Tibial artery (tissue), 4 donors: ENCODE data around the gene RAB2B.

Experiments
- DNase-seq, 2 donors: peaks; one replicate each; pipeline ENCODE4 v3.0.0-alpha.2; 2019
- H3K27ac ChIP-seq, 2 donors: fragments of 200-600 bp; sonication (generic) in 1 of 2; 1 replicate in 1 of 2; 2 replicates in 1 of 2; pipeline ENCODE4 v1.5.1; 2018 to 2019; ENCODE audit warnings: mild to moderate bottlenecking in 1 of 2
- H3K27me3 ChIP-seq, 2 donors: fragments of 200-600 bp; sonication (generic) in 1 of 2; one replicate each; pipeline versions ENCODE4 v1.5.1 to v1.6.0; 2016 to 2019
- H3K36me3 ChIP-seq, 3 donors: fragments of 200-600 bp; sonication (generic) in 2 of 3; one replicate each; pipeline ENCODE4 v1.5.1; 2016 to 2019; ENCODE audit warnings: mild to moderate bottlenecking in 2 of 3
- H3K4me1 ChIP-seq, 4 donors: fragments of 200-600 bp; sonication (generic) in 2 of 4; 1 replicate in 3 of 4; 2 replicates in 1 of 4; pipeline ENCODE4 v1.5.1; 2016 to 2019
- H3K4me3 ChIP-seq, 2 donors: fragments of 200-600 bp; sonication (generic) in 1 of 2; 1 replicate in 1 of 2; 2 replicates in 1 of 2; pipeline ENCODE4 v1.5.1; 2018 to 2019; ENCODE audit warnings: mild to moderate bottlenecking in 2 of 2
- H3K9me3 ChIP-seq, 3 donors: fragments of 200-600 bp; sonication (generic) in 1 of 3; one replicate each; pipeline ENCODE4 v1.5.1; 2016 to 2019
- CTCF ChIP-seq, 2 experiments: fragments of 200-600 bp in 1 of 2; fragments of 450-650 bp in 1 of 2; IDR thresholded peaks; one replicate each; pipeline ENCODE4 v1.5.1; 2017 to 2019; ENCODE audit warnings: antibody characterized with exemption in 2 of 2, mild to moderate bottlenecking in 1 of 2, moderate library complexity in 1 of 2
- intact Hi-C: fragments of 100-400 bp; cut with DNase I; formaldehyde crosslinking; loops from one replicate; pipeline ENCODE4 v1.15.0; 2023; ENCODE audit warnings: low total_unique reads

RAB2B gene

GRCh38 chr14:21521501-21521900, 44.7 kb upstream of the RAB2B start:
- Histone ChIP-seq H3K36me3 (peaks cover 0 to 23% (median 0%) of the 10 kb centered on the region in 3 donors), H3K27ac (no peak overlapping the region), H3K4me3 (no peak overlapping the region), H3K9me3 (no peaks in the 10 kb centered on the region), H3K4me1 (peaks cover 0 to 12% (median 3%) of the 10 kb centered on the region in 4 donors), H3K27me3 (no peaks in the 10 kb centered on the region)
- no peak for TF ChIP-seq CTCF (IDR thresholded peaks at IDR 0.05)
- no peak for DNase-seq
- intact Hi-C loops: no loop called here

GRCh38 chr14:21520767-21521166, 44.0 kb upstream of the RAB2B start:
- H3K4me1 ChIP-seq: peaks cover 0 to 11% (median 2%) of the 10 kb centered on the region in 4 donors
- H3K27me3 ChIP-seq: no peaks in the 10 kb centered on the region
- H3K36me3 ChIP-seq: peaks cover 0 to 23% (median 0%) of the 10 kb centered on the region in 3 donors
- no peak for DNase-seq
- TF ChIP-seq CTCF (IDR thresholded peaks at IDR 0.05): no peak
- H3K9me3 ChIP-seq: no peaks in the 10 kb centered on the region
- H3K27ac ChIP-seq: no peak overlapping the region
- H3K4me3 ChIP-seq: no peak overlapping the region
- intact Hi-C loops: no loop called here

GRCh38 chr14:21518725-21519124, 42.0 kb upstream of the RAB2B start:
- DNase-seq: no peak
- Histone ChIP-seq H3K4me3 (no peak overlapping the region), H3K36me3 (peaks cover 0 to 11% (median 0%) of the 10 kb centered on the region in 3 donors), H3K9me3 (no peaks in the 10 kb centered on the region), H3K27ac (no peak overlapping the region), H3K27me3 (no peaks in the 10 kb centered on the region), H3K4me1 (no peaks in the 10 kb centered on the region)
- TF ChIP-seq CTCF (IDR thresholded peaks at IDR 0.05): no peak
- intact Hi-C loops: no loop called here

- intact Hi-C loops: loop anchor here (5.0 kb wide), 1 partner anchor 77 kb away; no protein-coding TSS in a partner anchor
Measured at GRCh38 chr14:21514341-21514740, 37.6 kb upstream of the RAB2B start.

GRCh38 chr14:21510735-21511657, 34.2 kb upstream of the RAB2B start, which contains the start of gene METTL3:
Gene METTL3, minus strand, starts transcription at chr14:21511340. Its CDS starts 117 bp downstream, at chr14:21511223.
- Histone ChIP-seq H3K36me3 (peaks cover 0 to 22% (median 4%) of the 10 kb centered on the region in 3 donors), H3K27me3 (no peaks in the 10 kb centered on the region), H3K4me3 (peak within 1 kb of the TSS; percentile 65 to 74), H3K4me1 (peaks cover 0 to 21% (median 15%) of the 10 kb centered on the region in 4 donors), H3K27ac (peak within 1 kb of the TSS; percentile 71 to 85), H3K9me3 (no peaks in the 10 kb centered on the region)
- no peak for TF ChIP-seq CTCF (IDR thresholded peaks at IDR 0.05)
- peak; percentile 99 for DNase-seq
- intact Hi-C loops: loop anchor here (5.0 kb wide), 1 partner anchor 74 kb away; no protein-coding TSS in a partner anchor

More at GRCh38 chr14:21514341-21514740, 37.6 kb upstream of the RAB2B start:
- no peak for DNase-seq
- Histone ChIP-seq H3K27ac (no peak overlapping the region), H3K9me3 (no peaks in the 10 kb centered on the region), H3K27me3 (no peaks in the 10 kb centered on the region), H3K4me1 (peaks cover 0 to 13% (median 11%) of the 10 kb centered on the region in 4 donors), H3K4me3 (no peak overlapping the region), H3K36me3 (peaks cover 0 to under 1% (median 0%) of the 10 kb centered on the region in 3 donors)
- no peak for TF ChIP-seq CTCF (IDR thresholded peaks at IDR 0.05)
